Astrocyte (in vitro differentiated cells and primary cell): Measurements from ENCODE around the gene CELF2. TPM values are rescaled to one million over a fixed set of nuclear protein-coding genes. Genes with fewer than 3 reads are reported as not detected.

Source experiments
- DNase-seq: peaks from one replicate; pipeline ENCODE4 v3.0.0-alpha.2; 2010; ENCODE audit warnings: low read depth
- FAIRE-seq: peaks from 2 replicates; lab custom pipeline; 2011; peaks lifted over from hg19 to GRCh38; lab: Jason Lieb, UNC
- H2AFZ ChIP-seq: 2 replicates; pipeline ENCODE4 v1.6.0; 2012; ENCODE audit warnings: low read depth, low read length, inconsistent platforms
- H3K27ac ChIP-seq: 2 replicates; pipeline ENCODE4 v1.5.1; 2011; ENCODE audit warnings: low read depth, low read length, inconsistent platforms
- H3K27me3 ChIP-seq: 2 replicates; pipeline ENCODE4 v1.6.0; 2011; ENCODE audit warnings: low read length, inconsistent platforms; ENCODE audit not compliant: insufficient read depth
- H3K36me3 ChIP-seq: 2 replicates; pipeline ENCODE4 v1.5.1; 2011; ENCODE audit warnings: low read length, inconsistent platforms; ENCODE audit not compliant: insufficient read depth
- H3K4me1 ChIP-seq: 2 replicates; pipeline ENCODE4 v1.5.1; 2011; ENCODE audit warnings: low read length, inconsistent platforms; ENCODE audit not compliant: insufficient read depth
- H3K4me2 ChIP-seq: 2 replicates; pipeline ENCODE4 v1.6.0; 2012; ENCODE audit warnings: low read length, inconsistent platforms
- H3K4me3 ChIP-seq: 2 replicates; pipeline ENCODE4 v1.5.1; 2011; ENCODE audit warnings: low read depth, mild to moderate bottlenecking, low read length, inconsistent platforms; ENCODE audit not compliant: insufficient read depth
- H3K79me2 ChIP-seq: 2 replicates; pipeline ENCODE4 v1.6.0; 2012; ENCODE audit warnings: mild to moderate bottlenecking, low read length, inconsistent platforms; ENCODE audit not compliant: insufficient read depth
- H3K9ac ChIP-seq: 2 replicates; pipeline ENCODE4 v1.6.0; 2012; ENCODE audit warnings: mild to moderate bottlenecking, low read length, inconsistent platforms
- H3K9me3 ChIP-seq: 2 replicates; pipeline ENCODE4 v1.5.1; 2012; ENCODE audit warnings: low read depth, mild to moderate bottlenecking, low read length, inconsistent platforms; ENCODE audit not compliant: insufficient read depth
- H4K20me1 ChIP-seq: 2 replicates; pipeline ENCODE4 v1.6.0; 2012; ENCODE audit warnings: low read length, inconsistent platforms; ENCODE audit not compliant: insufficient read depth
- H3K27ac Mint-ChIP-seq: one replicate; pipeline ENCODE4 v1.8.0; 2021; ENCODE audit warnings: mild to moderate bottlenecking, mixed read lengths; ENCODE audit not compliant: unreplicated experiment
- H3K27me3 Mint-ChIP-seq: one replicate; pipeline ENCODE4 v1.8.0; 2021; ENCODE audit warnings: low read depth, mixed read lengths; ENCODE audit not compliant: unreplicated experiment
- H3K36me3 Mint-ChIP-seq: one replicate; pipeline ENCODE4 v1.8.0; 2021; ENCODE audit warnings: low read depth, mixed read lengths; ENCODE audit not compliant: unreplicated experiment
- H3K4me1 Mint-ChIP-seq: one replicate; pipeline ENCODE4 v1.8.0; 2021; ENCODE audit warnings: low read depth, mixed read lengths; ENCODE audit not compliant: unreplicated experiment
- H3K4me3 Mint-ChIP-seq: one replicate; pipeline ENCODE4 v1.8.0; 2021; ENCODE audit warnings: mild to moderate bottlenecking, moderate library complexity, mixed read lengths; ENCODE audit not compliant: unreplicated experiment
- H3K9me3 Mint-ChIP-seq: one replicate; pipeline ENCODE4 v1.8.0; 2021; ENCODE audit warnings: mild to moderate bottlenecking, mixed read lengths; ENCODE audit not compliant: unreplicated experiment
- CTCF ChIP-seq: IDR thresholded peaks from 2 replicates; pipeline ENCODE4 v1.5.1; 2011; ENCODE audit warnings: low read depth, mild to moderate bottlenecking, inconsistent platforms, low read length, moderate library complexity; ENCODE audit not compliant: insufficient read depth
- EZH2 ChIP-seq: IDR thresholded peaks from 2 replicates; pipeline ENCODE4 v1.6.1; 2012; ENCODE audit warnings: mild to moderate bottlenecking, low read length, inconsistent platforms; ENCODE audit not compliant: insufficient read depth
- total RNA-seq: library from RNA; stranded (reverse); gene quantifications from 2 replicates; pipeline ENCODE4 v1.2.1, GENCODE V29; 2021

Gene CELF2
- total RNA-seq, 1 donor from 2014 or later, result 76.1 TPM

GRCh38 chr10:11144626-11145494 is 127.2 kb downstream of the CELF2 start:
- Mint-ChIP-seq H3K4me3 (no peak overlapping the region), H3K36me3 (peaks cover 3% of the 10 kb centered on the region), H3K27ac (no peak overlapping the region), H3K4me1 (peaks cover 18% of the 10 kb centered on the region), H3K9me3 (peaks cover 2% of the 10 kb centered on the region), H3K27me3 (no peaks in the 10 kb centered on the region)
- Histone ChIP-seq H3K36me3 (no peaks in the 10 kb centered on the region), H3K4me3 (no peak overlapping the region), H3K4me2 (no peak overlapping the region), H3K27me3 (peaks cover 9% of the 10 kb centered on the region), H3K9me3 (no peaks in the 10 kb centered on the region), H3K4me1 (no peaks in the 10 kb centered on the region), H4K20me1 (peaks cover 9% of the 10 kb centered on the region), H3K9ac (no peak overlapping the region), H3K79me2 (no peaks in the 10 kb centered on the region), H2AFZ (no peak overlapping the region), H3K27ac (no peak overlapping the region)
- FAIRE-seq (no peak), DNase-seq (no peak)
- no peak for TF ChIP-seq EZH2
- no peak for TF ChIP-seq CTCF

GRCh38 chr10:11145495-11145855 is 127.8 kb downstream of the CELF2 start:
- H3K9me3 Mint-ChIP-seq, result peaks cover 2% of the 10 kb centered on the region
- no peak overlapping the region for H3K27ac ChIP-seq
- H3K4me1 ChIP-seq, result no peaks in the 10 kb centered on the region
- H3K79me2 ChIP-seq, result no peaks in the 10 kb centered on the region
- no peaks in the 10 kb centered on the region for H3K27me3 Mint-ChIP-seq
- H2AFZ ChIP-seq, result no peak overlapping the region
- no peaks in the 10 kb centered on the region for H3K36me3 ChIP-seq
- TF ChIP-seq CTCF (no peak), EZH2 (no peak)
- H3K4me3 ChIP-seq, result no peak overlapping the region
- H3K27me3 ChIP-seq, result peaks cover 9% of the 10 kb centered on the region
- H3K9ac ChIP-seq, result no peak overlapping the region
- peaks cover 9% of the 10 kb centered on the region for H4K20me1 ChIP-seq
- FAIRE-seq (no peak), DNase-seq (no peak)
- peaks cover 21% of the 10 kb centered on the region for H3K4me1 Mint-ChIP-seq
- no peaks in the 10 kb centered on the region for H3K9me3 ChIP-seq
- no peak overlapping the region for H3K4me2 ChIP-seq
- peaks cover 3% of the 10 kb centered on the region for H3K36me3 Mint-ChIP-seq
- H3K4me3 Mint-ChIP-seq, result no peak overlapping the region
- H3K27ac Mint-ChIP-seq, result no peak overlapping the region
